Gastroesophageal sphincter (tissue), 3 donors: Measurements from ENCODE around the gene C3orf18.

Experiments
- POLR2A ChIP-seq, 2 donors: fragments of 450-650 bp; IDR thresholded peaks; one replicate each; pipeline ENCODE4 v1.6.1; 2017; ENCODE audit warnings: antibody characterized with exemption in 2 of 2, mild to moderate bottlenecking in 2 of 2, moderate library complexity in 1 of 2
- POLR2AphosphoS5 ChIP-seq: sonication (generic); formaldehyde crosslinking; IDR thresholded peaks from one replicate; pipeline ENCODE4 v1.6.1; 2017; ENCODE audit warnings: antibody characterized with exemption
- TF ChIP-seq, protein P1 (sequence below), 4 experiments: fragments of 200-600 bp in 2 of 4; fragments of 450-650 bp in 2 of 4; sonication (generic) in 1 of 4; IDR thresholded peaks; one replicate each; pipeline ENCODE4 v1.5.1; 2017 to 2019; ENCODE audit warnings: antibody characterized with exemption in 4 of 4, mild to moderate bottlenecking in 2 of 4, moderate library complexity in 2 of 4

DNA sequence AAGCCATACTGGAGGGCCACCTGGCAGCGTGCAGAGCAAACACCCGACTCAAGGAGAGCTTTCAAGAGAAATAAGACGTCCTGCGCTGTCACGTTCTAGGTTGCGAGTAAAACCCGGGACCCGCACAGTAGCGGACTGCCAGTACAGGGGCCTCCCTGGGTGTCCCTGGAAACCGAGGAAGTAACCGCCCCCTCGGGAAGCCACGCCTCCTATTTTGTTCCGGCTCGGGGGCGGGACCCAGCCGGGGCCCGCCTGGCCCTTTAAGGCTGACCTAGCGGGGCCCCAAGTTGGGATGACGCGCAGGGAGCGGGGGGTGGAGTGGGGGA lies 49.2 kb upstream of the C3orf18 start:
- TF ChIP-seq, protein P1, sequence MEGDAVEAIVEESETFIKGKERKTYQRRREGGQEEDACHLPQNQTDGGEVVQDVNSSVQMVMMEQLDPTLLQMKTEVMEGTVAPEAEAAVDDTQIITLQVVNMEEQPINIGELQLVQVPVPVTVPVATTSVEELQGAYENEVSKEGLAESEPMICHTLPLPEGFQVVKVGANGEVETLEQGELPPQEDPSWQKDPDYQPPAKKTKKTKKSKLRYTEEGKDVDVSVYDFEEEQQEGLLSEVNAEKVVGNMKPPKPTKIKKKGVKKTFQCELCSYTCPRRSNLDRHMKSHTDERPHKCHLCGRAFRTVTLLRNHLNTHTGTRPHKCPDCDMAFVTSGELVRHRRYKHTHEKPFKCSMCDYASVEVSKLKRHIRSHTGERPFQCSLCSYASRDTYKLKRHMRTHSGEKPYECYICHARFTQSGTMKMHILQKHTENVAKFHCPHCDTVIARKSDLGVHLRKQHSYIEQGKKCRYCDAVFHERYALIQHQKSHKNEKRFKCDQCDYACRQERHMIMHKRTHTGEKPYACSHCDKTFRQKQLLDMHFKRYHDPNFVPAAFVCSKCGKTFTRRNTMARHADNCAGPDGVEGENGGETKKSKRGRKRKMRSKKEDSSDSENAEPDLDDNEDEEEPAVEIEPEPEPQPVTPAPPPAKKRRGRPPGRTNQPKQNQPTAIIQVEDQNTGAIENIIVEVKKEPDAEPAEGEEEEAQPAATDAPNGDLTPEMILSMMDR (IDR thresholded peaks at IDR 0.05) = no peak
- TF ChIP-seq POLR2A (IDR thresholded peaks at IDR 0.05) (no peak), POLR2AphosphoS5 (no peak)
